GM23338 (cell line): ENCODE results near the gene JAK2. TPM values are rescaled to one million over a fixed set of nuclear protein-coding genes. Genes with fewer than 3 reads are reported as not detected.

ENCODE experiments used
- ATAC-seq: fragments of 200-7000 bp; cut with Tn5 transposase; 3 replicates; pipeline ENCODE4 v1.9.1; 2020
- DNase-seq: peaks from one replicate; pipeline ENCODE4 v3.0.0-alpha.2; 2015; ENCODE audit warnings: low spot score
- H2AFZ ChIP-seq: fragments of 200-600 bp; sonication (generic); 2 replicates; pipeline ENCODE4 v1.8.0; 2016; ENCODE audit warnings: antibody characterized with exemption, mild to moderate bottlenecking, moderate library complexity
- H3F3A ChIP-seq: fragments of 200-600 bp; sonication (generic); replicated peaks from 2 replicates; pipeline ENCODE4 v1.8.0; 2017; ENCODE audit warnings: antibody characterized with exemption, mixed run types, low read depth
- H3K27ac ChIP-seq: fragments of 200-600 bp; sonication (generic); 2 replicates; pipeline ENCODE4 v1.6.1; 2016; ENCODE audit warnings: low read depth
- H3K27me3 ChIP-seq: fragments of 200-600 bp; sonication (generic); 2 replicates; pipeline ENCODE4 v1.8.0; 2016; ENCODE audit warnings: mild to moderate bottlenecking, mixed run types, moderate library complexity; ENCODE audit not compliant: insufficient read depth
- H3K36me3 ChIP-seq: fragments of 200-600 bp; sonication (generic); 2 replicates; pipeline ENCODE4 v1.8.0; 2016; ENCODE audit warnings: mild to moderate bottlenecking; ENCODE audit not compliant: insufficient read depth
- H3K4me1 ChIP-seq: fragments of 200-600 bp; sonication (generic); 2 replicates; pipeline ENCODE4 v1.8.0; 2016; ENCODE audit warnings: mild to moderate bottlenecking, moderate library complexity; ENCODE audit not compliant: insufficient read depth
- H3K4me2 ChIP-seq: fragments of 200-600 bp; sonication (generic); 2 replicates; pipeline ENCODE4 v1.7.1; 2017; ENCODE audit warnings: mixed run types
- H3K4me3 ChIP-seq: fragments of 200-600 bp; sonication (generic); 2 replicates; pipeline ENCODE4 v1.6.1; 2016; ENCODE audit warnings: mixed run types
- H3K79me2 ChIP-seq: fragments of 200-600 bp; sonication (generic); replicated peaks from 2 replicates; pipeline ENCODE4 v1.8.0; 2017; ENCODE audit warnings: mild to moderate bottlenecking; ENCODE audit not compliant: insufficient read depth
- H3K9me2 ChIP-seq: fragments of 200-600 bp; sonication (generic); 2 replicates; pipeline ENCODE4 v1.8.0; 2017; ENCODE audit not compliant: insufficient read depth
- H4K20me1 ChIP-seq: fragments of 200-600 bp; sonication (generic); replicated peaks from 2 replicates; pipeline ENCODE4 v1.8.0; 2017; ENCODE audit warnings: mild to moderate bottlenecking; ENCODE audit not compliant: insufficient read depth
- H3K27ac Mint-ChIP-seq: 2 replicates; pipeline ENCODE4 v1.8.0; 2020; ENCODE audit warnings: inconsistent platforms, mild to moderate bottlenecking, moderate library complexity, mixed read lengths
- H3K27me3 Mint-ChIP-seq: 3 replicates; pipeline ENCODE4 v1.8.0; 2022; ENCODE audit warnings: low read depth, mild to moderate bottlenecking, moderate library complexity, mixed read lengths, inconsistent platforms; ENCODE audit not compliant: insufficient read depth, poor library complexity
- H3K36me3 Mint-ChIP-seq: 3 replicates; pipeline ENCODE4 v1.8.0; 2021; ENCODE audit warnings: low read depth, mild to moderate bottlenecking, inconsistent platforms, moderate library complexity, mixed read lengths
- H3K4me1 Mint-ChIP-seq: 3 replicates; pipeline ENCODE4 v1.8.0; 2020; ENCODE audit warnings: mild to moderate bottlenecking, inconsistent platforms, mixed read lengths
- H3K4me3 Mint-ChIP-seq: 3 replicates; pipeline ENCODE4 v1.8.0; 2021; ENCODE audit warnings: moderate library complexity, mild to moderate bottlenecking, inconsistent platforms, mixed read lengths
- H3K9me3 Mint-ChIP-seq: 3 replicates; pipeline ENCODE4 v1.8.0; 2020; ENCODE audit warnings: moderate library complexity, mild to moderate bottlenecking, inconsistent platforms, mixed read lengths
- ETS1 ChIP-seq: IDR thresholded peaks from 2 replicates; pipeline ENCODE4 v1.6.1; 2016; ENCODE audit warnings: antibody characterized with exemption
- EZH2 ChIP-seq: fragments of 200-600 bp; sonication (generic); IDR thresholded peaks from one replicate; pipeline ENCODE4 v1.8.0; 2017; ENCODE audit warnings: antibody characterized with exemption, mild to moderate bottlenecking, low read depth; ENCODE audit not compliant: unreplicated experiment
- NANOG ChIP-seq: IDR thresholded peaks from 2 replicates; pipeline ENCODE4 v1.6.1; 2016; ENCODE audit warnings: antibody characterized with exemption, borderline replicate concordance
- POLR2AphosphoS5 ChIP-seq: IDR thresholded peaks from 2 replicates; pipeline ENCODE4 v1.6.1; 2016; ENCODE audit warnings: antibody characterized with exemption, low read depth
- STAT1 ChIP-seq: IDR thresholded peaks from one replicate; pipeline ENCODE4 v1.6.1; 2016; ENCODE audit warnings: antibody characterized with exemption; ENCODE audit not compliant: unreplicated experiment
- ZNF114 ChIP-seq: fragments of 250-450 bp; sonication (Bioruptor Pico); IDR thresholded peaks from 2 replicates; pipeline ENCODE4 v1.5.0; 2020; ENCODE audit warnings: mild to moderate bottlenecking, moderate library complexity
- ZNF331 ChIP-seq: fragments of 250-450 bp; sonication (Bioruptor Pico); IDR thresholded peaks from 2 replicates; pipeline ENCODE4 v1.5.0; 2020; ENCODE audit warnings: low read depth, mild to moderate bottlenecking, moderate library complexity
- ZNF462 ChIP-seq: fragments of 250-450 bp; sonication (Bioruptor Pico); IDR thresholded peaks from 2 replicates; pipeline ENCODE4 v1.5.0; 2020; ENCODE audit warnings: mild to moderate bottlenecking, moderate library complexity
- polyA plus RNA-seq: library from polyadenylated mRNA; unstranded; fragments of >200 nt; fragmentation: Nextera tagmentation; extraction: Ambion mirVana; gene quantifications from 2 replicates; pipeline ENCODE4 v1.2.1, GENCODE V29; 2016
- total RNA-seq: library from RNA; depleted of rRNA; stranded (reverse); fragments of >200 nt; shearing (Covaris generic); gene quantifications from 2 replicates; pipeline ENCODE4 v1.2.3, GENCODE V29; 2014
- TF ChIP-seq, protein P1 (sequence below), 2 experiments: fragments of 200-600 bp in 1 of 2; sonication (generic) in 1 of 2; conservative IDR thresholded peaks; 2 replicates each; pipeline versions ENCODE4 v1.5.1 to v1.6.1; 2016 to 2017; ENCODE audit warnings: antibody characterized with exemption in 2 of 2, low read depth in 2 of 2, mild to moderate bottlenecking in 2 of 2, moderate library complexity in 1 of 2

The JAK2 gene
- total and polyA plus RNA-seq, 2 experiments from 2014 or later = 1.1 to 3.0 TPM

- Histone ChIP-seq H3K27ac (no peak overlapping the region), H3F3A (no peaks in the 10 kb centered on the region; the same call in 1 of the 2 replicates), H3K9me2 (no peaks in the 10 kb centered on the region), H3K4me3 (peak overlapping the region; percentile 80), H3K4me2 (peak overlapping the region; percentile 96), H3K4me1 (peaks cover 17% of the 10 kb centered on the region), H3K27me3 (peaks cover 18% of the 10 kb centered on the region), H3K36me3 (no peaks in the 10 kb centered on the region), H4K20me1 (no peaks in the 10 kb centered on the region; the same call in 1 of the 2 replicates), H2AFZ (peak overlapping the region; percentile 98), H3K79me2 (peaks cover 7% of the 10 kb centered on the region; the same call in 1 of the 2 replicates)
- ATAC-seq = no peak
- Mint-ChIP-seq H3K4me1 (peaks cover 16% of the 10 kb centered on the region), H3K27ac (no peak overlapping the region), H3K9me3 (no peaks in the 10 kb centered on the region; the same call in 2 of the 3 replicates), H3K36me3 (no peaks in the 10 kb centered on the region; the same call in 2 of the 3 replicates), H3K4me3 (peak overlapping the region; percentile 91), H3K27me3 (peaks cover 12% of the 10 kb centered on the region)
- TF ChIP-seq STAT1 (no peak), NANOG (no peak)
- peak; percentile 12 for DNase-seq
Measured at GRCh38 chr9:4983601-4984165, 1.4 kb upstream of the JAK2 start.

GRCh38 chr9:4984171-4984620 lies 876 bp upstream of the JAK2 start:
- DNase-seq (no peak), ATAC-seq (peak; percentile 30)
- Histone ChIP-seq H3K79me2 (peaks cover 8% of the 10 kb centered on the region), H4K20me1 (no peaks in the 10 kb centered on the region; the same call in 1 of the 2 replicates), H3K4me2 (peak overlapping the region; percentile 96), H3K36me3 (no peaks in the 10 kb centered on the region), H3K4me1 (peaks cover 17% of the 10 kb centered on the region), H3K9me2 (no peaks in the 10 kb centered on the region), H3F3A (no peaks in the 10 kb centered on the region; the same call in 1 of the 2 replicates), H3K27ac (0 out of 2 replicates have a peak overlapping the region, but pooled peaks have one; percentile 83), H2AFZ (peak overlapping the region; percentile 98), H3K4me3 (peak overlapping the region; percentile 80), H3K27me3 (peaks cover 18% of the 10 kb centered on the region)
- no peaks in the 10 kb centered on the region; the same call in 2 of the 3 replicates for H3K36me3 Mint-ChIP-seq
- peak overlapping the region; percentile 91 for H3K4me3 Mint-ChIP-seq
- TF ChIP-seq EZH2 (no peak), ZNF331 (CRISPR knock-in tag) (no peak), ETS1 (no peak), ZNF114 (CRISPR knock-in tag) (no peak), NANOG (no peak), ZNF462 (CRISPR knock-in tag) (no peak), POLR2AphosphoS5 (no peak), STAT1 (no peak)
- TF ChIP-seq, protein P1, sequence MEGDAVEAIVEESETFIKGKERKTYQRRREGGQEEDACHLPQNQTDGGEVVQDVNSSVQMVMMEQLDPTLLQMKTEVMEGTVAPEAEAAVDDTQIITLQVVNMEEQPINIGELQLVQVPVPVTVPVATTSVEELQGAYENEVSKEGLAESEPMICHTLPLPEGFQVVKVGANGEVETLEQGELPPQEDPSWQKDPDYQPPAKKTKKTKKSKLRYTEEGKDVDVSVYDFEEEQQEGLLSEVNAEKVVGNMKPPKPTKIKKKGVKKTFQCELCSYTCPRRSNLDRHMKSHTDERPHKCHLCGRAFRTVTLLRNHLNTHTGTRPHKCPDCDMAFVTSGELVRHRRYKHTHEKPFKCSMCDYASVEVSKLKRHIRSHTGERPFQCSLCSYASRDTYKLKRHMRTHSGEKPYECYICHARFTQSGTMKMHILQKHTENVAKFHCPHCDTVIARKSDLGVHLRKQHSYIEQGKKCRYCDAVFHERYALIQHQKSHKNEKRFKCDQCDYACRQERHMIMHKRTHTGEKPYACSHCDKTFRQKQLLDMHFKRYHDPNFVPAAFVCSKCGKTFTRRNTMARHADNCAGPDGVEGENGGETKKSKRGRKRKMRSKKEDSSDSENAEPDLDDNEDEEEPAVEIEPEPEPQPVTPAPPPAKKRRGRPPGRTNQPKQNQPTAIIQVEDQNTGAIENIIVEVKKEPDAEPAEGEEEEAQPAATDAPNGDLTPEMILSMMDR (conservative IDR thresholded peaks at IDR 0.05; ENCODE audit: low read depth in 2 of 2) = no peak
- peak overlapping the region; percentile 82; the same call in 1 of the 2 replicates for H3K27ac Mint-ChIP-seq
- H3K9me3 Mint-ChIP-seq = no peaks in the 10 kb centered on the region; the same call in 2 of the 3 replicates
- H3K27me3 Mint-ChIP-seq = peaks cover 12% of the 10 kb centered on the region
- peaks cover 16% of the 10 kb centered on the region for H3K4me1 Mint-ChIP-seq
